Measurements from ENCODE around the gene FHDC1. TPM values are rescaled to one million over a fixed set of nuclear protein-coding genes. Genes with fewer than 3 reads are reported as not detected.

Gene FHDC1
- total RNA-seq, 1 donor from 2014 or later: 0.05 TPM

GRCh38 chr4:152988721-152989553 is 52.8 kb downstream of the FHDC1 start:
- no peaks in the 10 kb centered on the region for H3K9me3 Mint-ChIP-seq
- H3K4me3 Mint-ChIP-seq: no peak overlapping the region
- H3K27me3 Mint-ChIP-seq: peaks cover 8% of the 10 kb centered on the region
- no peaks in the 10 kb centered on the region for H3K36me3 Mint-ChIP-seq (ENCODE audit: low read depth)
- H3K4me1 Mint-ChIP-seq: no peaks in the 10 kb centered on the region
- intact Hi-C loops (cut with micrococcal nuclease): no loop called here
- no peak overlapping the region for H3K27ac Mint-ChIP-seq
- DNase-seq: no peak

- no peaks in the 10 kb centered on the region for H3K9me3 Mint-ChIP-seq
- no peak overlapping the region for H3K27ac Mint-ChIP-seq
- no peaks in the 10 kb centered on the region for H3K4me1 Mint-ChIP-seq
- peaks cover 8% of the 10 kb centered on the region for H3K27me3 Mint-ChIP-seq
- no peak for DNase-seq
- H3K36me3 Mint-ChIP-seq (ENCODE audit: low read depth): no peaks in the 10 kb centered on the region
- no peak overlapping the region for H3K4me3 Mint-ChIP-seq
- intact Hi-C loops (cut with micrococcal nuclease): no loop called here
Observed at GRCh38 chr4:152989554-152989970, 53.4 kb downstream of the FHDC1 start.

GRCh38 chr4:152990471-152991131 is 54.5 kb downstream of the FHDC1 start:
- Mint-ChIP-seq H3K36me3 (ENCODE audit: low read depth) (no peaks in the 10 kb centered on the region), H3K27me3 (peaks cover 8% of the 10 kb centered on the region), H3K9me3 (no peaks in the 10 kb centered on the region), H3K27ac (no peak overlapping the region), H3K4me3 (no peak overlapping the region), H3K4me1 (no peaks in the 10 kb centered on the region)
- intact Hi-C loops (cut with micrococcal nuclease): no loop called here
- DNase-seq: no peak

- H3K27ac Mint-ChIP-seq: no peak overlapping the region
- DNase-seq: no peak
- no peaks in the 10 kb centered on the region for H3K4me1 Mint-ChIP-seq
- no peaks in the 10 kb centered on the region for H3K9me3 Mint-ChIP-seq
- H3K4me3 Mint-ChIP-seq: no peak overlapping the region
- H3K36me3 Mint-ChIP-seq (ENCODE audit: low read depth): no peaks in the 10 kb centered on the region
- intact Hi-C loops (cut with micrococcal nuclease): no loop called here
- peaks cover 7% of the 10 kb centered on the region for H3K27me3 Mint-ChIP-seq
Observed at GRCh38 chr4:152991398-152991797, 55.3 kb downstream of the FHDC1 start.

- Mint-ChIP-seq H3K4me1 (no peaks in the 10 kb centered on the region), H3K4me3 (no peak overlapping the region), H3K27ac (no peak overlapping the region), H3K27me3 (peaks cover 3% of the 10 kb centered on the region), H3K9me3 (no peaks in the 10 kb centered on the region), H3K36me3 (ENCODE audit: low read depth) (no peaks in the 10 kb centered on the region)
- no peak for DNase-seq
- intact Hi-C loops (cut with micrococcal nuclease): no loop called here
Observed at GRCh38 chr4:152992027-152992426, 55.9 kb downstream of the FHDC1 start.

GRCh38 chr4:152992466-152992865 is 56.3 kb downstream of the FHDC1 start:
- Mint-ChIP-seq H3K27me3 (peaks cover 3% of the 10 kb centered on the region), H3K9me3 (no peaks in the 10 kb centered on the region), H3K27ac (no peak overlapping the region), H3K36me3 (ENCODE audit: low read depth) (no peaks in the 10 kb centered on the region), H3K4me3 (no peak overlapping the region), H3K4me1 (no peaks in the 10 kb centered on the region)
- DNase-seq: no peak
- intact Hi-C loops (cut with micrococcal nuclease): no loop called here

GRCh38 chr4:152994038-152994437 is 57.9 kb downstream of the FHDC1 start:
- no peaks in the 10 kb centered on the region for H3K9me3 Mint-ChIP-seq
- H3K4me1 Mint-ChIP-seq: no peaks in the 10 kb centered on the region
- H3K36me3 Mint-ChIP-seq (ENCODE audit: low read depth): no peaks in the 10 kb centered on the region
- H3K27me3 Mint-ChIP-seq: peaks cover 3% of the 10 kb centered on the region
- no peak for DNase-seq
- no peak overlapping the region for H3K4me3 Mint-ChIP-seq
- intact Hi-C loops (cut with micrococcal nuclease): no loop called here
- H3K27ac Mint-ChIP-seq: no peak overlapping the region

- no peak for DNase-seq
- H3K4me1 Mint-ChIP-seq: no peaks in the 10 kb centered on the region
- no peak overlapping the region for H3K27ac Mint-ChIP-seq
- intact Hi-C loops (cut with micrococcal nuclease): no loop called here
- H3K4me3 Mint-ChIP-seq: no peak overlapping the region
- no peaks in the 10 kb centered on the region for H3K36me3 Mint-ChIP-seq (ENCODE audit: low read depth)
- no peaks in the 10 kb centered on the region for H3K27me3 Mint-ChIP-seq
- no peaks in the 10 kb centered on the region for H3K9me3 Mint-ChIP-seq
Observed at GRCh38 chr4:152996111-152996571, 60.0 kb downstream of the FHDC1 start.

- DNase-seq: no peak
- intact Hi-C loops (cut with micrococcal nuclease): no loop called here
Observed at GRCh38 chr4:152996672-152997071, 60.5 kb downstream of the FHDC1 start.

GRCh38 chr4:152997288-152997687 is 61.2 kb downstream of the FHDC1 start:
- H3K27ac Mint-ChIP-seq: no peak overlapping the region
- intact Hi-C loops (cut with micrococcal nuclease): no loop called here

More at GRCh38 chr4:152996672-152997071, 60.5 kb downstream of the FHDC1 start:
- H3K27ac Mint-ChIP-seq: no peak overlapping the region
- H3K9me3 Mint-ChIP-seq: no peaks in the 10 kb centered on the region
- no peaks in the 10 kb centered on the region for H3K36me3 Mint-ChIP-seq (ENCODE audit: low read depth)
- H3K4me3 Mint-ChIP-seq: no peak overlapping the region
- H3K4me1 Mint-ChIP-seq: no peaks in the 10 kb centered on the region
- no peaks in the 10 kb centered on the region for H3K27me3 Mint-ChIP-seq

GRCh38 chr4:152997771-152998487 is 61.8 kb downstream of the FHDC1 start:
- H3K9me3 Mint-ChIP-seq: no peaks in the 10 kb centered on the region
- no peaks in the 10 kb centered on the region for H3K27me3 Mint-ChIP-seq
- no peak for DNase-seq
- no peak overlapping the region for H3K4me3 Mint-ChIP-seq
- H3K27ac Mint-ChIP-seq: no peak overlapping the region
- intact Hi-C loops (cut with micrococcal nuclease): no loop called here
- H3K36me3 Mint-ChIP-seq (ENCODE audit: low read depth): no peaks in the 10 kb centered on the region
- no peaks in the 10 kb centered on the region for H3K4me1 Mint-ChIP-seq

More at GRCh38 chr4:152997288-152997687, 61.2 kb downstream of the FHDC1 start:
- no peak for DNase-seq
- H3K4me1 Mint-ChIP-seq: no peaks in the 10 kb centered on the region
- no peaks in the 10 kb centered on the region for H3K9me3 Mint-ChIP-seq
- no peaks in the 10 kb centered on the region for H3K27me3 Mint-ChIP-seq
- no peak overlapping the region for H3K4me3 Mint-ChIP-seq
- H3K36me3 Mint-ChIP-seq (ENCODE audit: low read depth): no peaks in the 10 kb centered on the region

GRCh38 chr4:152998861-152999260 is 62.7 kb downstream of the FHDC1 start:
- Mint-ChIP-seq H3K4me3 (no peak overlapping the region), H3K27me3 (peaks cover 1% of the 10 kb centered on the region), H3K9me3 (no peaks in the 10 kb centered on the region), H3K27ac (no peak overlapping the region), H3K36me3 (ENCODE audit: low read depth) (no peaks in the 10 kb centered on the region), H3K4me1 (no peaks in the 10 kb centered on the region)
- intact Hi-C loops (cut with micrococcal nuclease): no loop called here
- DNase-seq: no peak

- DNase-seq: no peak
- Mint-ChIP-seq H3K27me3 (peaks cover 1% of the 10 kb centered on the region), H3K4me1 (no peaks in the 10 kb centered on the region), H3K36me3 (ENCODE audit: low read depth) (no peaks in the 10 kb centered on the region), H3K4me3 (no peak overlapping the region), H3K27ac (no peak overlapping the region), H3K9me3 (no peaks in the 10 kb centered on the region)
- intact Hi-C loops (cut with micrococcal nuclease): no loop called here
Observed at GRCh38 chr4:152999346-153000075, 63.4 kb downstream of the FHDC1 start.

Measured in activated CD4-positive, alpha-beta T cell treated with anti-CD3 and anti-CD28 coated beads, Interleukin-2, amount 10 ng/mL, durations not matched to agents 24 days and 14 days (primary cell).